Stimulated activated CD8-positive, alpha-beta memory T cell treated with anti-CD3 and anti-CD28 coated beads, Interleukin-7, amount 100 ng/mL, for 48 hours (primary cell): ENCODE data around the gene HCFC1.

Experiments used
- DNase-seq, 2 donors: peaks; one replicate each; pipeline ENCODE4 v3.0.0-alpha.2; 2020; ENCODE audit warnings: low read depth in 1 of 2; ENCODE audit errors: extremely low read depth in 1 of 2

The HCFC1 gene

GRCh38 chrX:153960077-153960476 lies 11.5 kb downstream of the HCFC1 start:
- no peak for DNase-seq

GRCh38 chrX:153959649-153960048 lies 12.0 kb downstream of the HCFC1 start:
- DNase-seq: no peak

GRCh38 chrX:153958605-153959004 lies 13.0 kb downstream of the HCFC1 start:
- no peak for DNase-seq

GRCh38 chrX:153957224-153957623 lies 14.4 kb downstream of the HCFC1 start:
- DNase-seq: no peak

GRCh38 chrX:153956044-153956907 lies 15.3 kb downstream of the HCFC1 start:
- DNase-seq: no peak

GRCh38 chrX:153955228-153955732 lies 16.3 kb downstream of the HCFC1 start:
- DNase-seq: no peak

- DNase-seq: no peak
Observed at GRCh38 chrX:153954558-153955227, 16.9 kb downstream of the HCFC1 start.

GRCh38 chrX:153953892-153954557 lies 17.6 kb downstream of the HCFC1 start:
- DNase-seq: no peak

- DNase-seq: peak; percentile 47 to 63
Observed at GRCh38 chrX:153953342-153953830, 18.2 kb downstream of the HCFC1 start.

- DNase-seq: no peak
Observed at GRCh38 chrX:153952373-153953026, 19.1 kb downstream of the HCFC1 start.

- no peak for DNase-seq
Observed at GRCh38 chrX:153951683-153952372, 19.8 kb downstream of the HCFC1 start.

GRCh38 chrX:153950127-153950526 lies 21.5 kb downstream of the HCFC1 start:
- DNase-seq: no peak

GRCh38 chrX:153948847-153949805 lies 22.5 kb downstream of the HCFC1 start:
- no peak for DNase-seq

- DNase-seq: no peak
Observed at GRCh38 chrX:153948002-153948466, 23.6 kb downstream of the HCFC1 start.

GRCh38 chrX:153947009-153947769 lies 24.4 kb downstream of the HCFC1 start:
- DNase-seq: peak in 1 of 2 donors; percentile 55

GRCh38 chrX:153945956-153946943 lies 25.4 kb downstream of the HCFC1 start:
- no peak for DNase-seq

GRCh38 chrX:153944800-153945150 lies 26.8 kb downstream of the HCFC1 start:
- DNase-seq: no peak
